Stimulated activated CD4-positive, alpha-beta T cell treated with anti-CD3 and anti-CD28 coated beads, Interleukin-1b, Interleukin-23, amount 100 ng/mL, for 1 hour (primary cell): ENCODE results near the gene SLC16A9.

Source experiments
- DNase-seq, 2 donors: peaks; one replicate each; pipeline ENCODE4 v3.0.0-alpha.2; 2020; ENCODE audit warnings: low read depth in 2 of 2

The SLC16A9 gene

DNA sequence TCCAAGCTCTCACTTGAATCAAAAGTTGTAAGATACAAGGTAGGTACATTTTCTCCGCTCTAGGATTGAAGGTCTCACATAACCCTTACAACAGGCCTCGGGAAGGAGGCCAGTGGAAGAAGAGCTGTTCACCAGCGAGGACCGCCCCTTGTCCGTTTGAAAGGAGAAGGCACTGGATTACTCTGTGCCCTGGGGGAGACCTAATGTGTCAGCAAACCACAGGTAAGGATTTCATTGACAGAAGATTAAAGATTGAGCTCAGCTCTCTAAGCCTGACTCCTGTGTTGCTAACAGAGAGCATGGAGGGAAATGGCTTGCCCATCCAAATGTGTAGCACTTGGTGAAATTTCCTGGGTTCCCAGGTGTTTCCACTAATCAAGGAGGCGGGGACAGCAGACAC, 81.2 kb downstream of the SLC16A9 start:
- DNase-seq, result no peak

DNA sequence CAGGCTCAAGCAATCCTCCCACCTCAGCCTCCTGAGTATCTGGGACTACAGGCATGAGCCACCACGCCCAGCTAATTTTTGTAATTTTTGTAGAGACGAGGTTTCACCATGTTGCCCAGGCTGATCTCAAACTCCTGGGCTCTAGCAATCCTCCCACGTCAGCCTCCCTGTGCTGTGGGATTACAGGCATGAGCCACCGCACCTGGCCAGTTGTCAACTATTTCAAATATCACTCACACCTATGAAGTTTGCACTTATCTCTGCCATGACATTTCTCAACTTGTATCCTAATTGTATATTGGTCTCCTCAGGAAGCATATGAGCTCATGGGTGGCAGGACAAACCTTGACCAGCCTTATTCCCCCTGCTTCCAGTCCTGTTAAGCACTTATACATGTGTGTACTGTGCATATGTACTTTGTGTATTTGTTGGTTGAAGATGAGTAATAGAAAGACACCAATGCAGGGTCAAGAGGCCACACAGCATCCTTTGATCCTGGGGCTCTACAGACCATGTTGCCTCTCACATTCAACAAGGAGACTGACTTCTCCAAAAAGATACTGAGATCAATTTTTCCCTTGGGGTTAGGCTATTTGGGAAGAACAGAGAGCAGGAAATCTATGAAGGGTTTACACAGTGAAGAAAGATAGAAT, 82.2 kb downstream of the SLC16A9 start:
- no peak for DNase-seq

- DNase-seq, result no peak
Measured at GRCh38 chr10:59626523-59626869, 83.2 kb downstream of the SLC16A9 start.

DNA sequence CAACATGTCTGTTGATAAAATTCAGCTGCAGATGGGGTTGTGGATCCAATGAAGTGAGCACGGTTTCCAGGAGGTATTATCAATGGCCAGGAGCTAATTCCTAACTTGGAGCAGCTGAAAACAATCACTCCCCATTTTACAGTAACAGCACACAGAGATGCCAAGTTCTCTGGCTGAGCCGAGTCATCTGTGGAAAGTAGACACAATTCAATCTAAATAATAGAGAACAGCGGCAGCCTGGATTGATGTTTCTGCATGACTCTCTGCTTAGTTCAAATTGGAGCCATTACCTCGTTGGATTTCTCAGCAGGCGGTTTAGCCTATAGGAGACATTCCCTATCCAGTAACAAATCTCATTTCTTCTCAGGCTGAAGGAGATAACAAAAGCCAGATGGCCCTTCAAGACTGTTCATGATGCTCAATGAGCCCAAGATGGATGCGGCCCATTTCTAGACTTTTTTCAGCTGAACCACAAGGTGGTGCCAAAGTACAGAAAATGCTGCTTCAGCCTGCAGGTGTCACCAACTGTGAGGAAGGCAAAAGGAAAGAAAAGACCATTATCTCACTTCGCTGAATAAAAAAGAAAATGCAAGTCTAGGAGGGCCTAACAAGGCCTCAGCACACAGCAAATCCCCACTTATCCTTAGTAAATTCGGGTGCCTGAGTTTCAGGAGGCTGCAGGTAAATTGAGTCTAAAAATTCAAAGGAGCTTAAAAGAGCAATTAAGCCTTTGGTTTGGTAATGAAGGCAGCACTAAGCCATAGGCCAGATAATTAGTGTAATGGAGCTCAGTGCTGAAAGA, 83.7 kb downstream of the SLC16A9 start:
- peak in 1 of 2 donors; percentile 5 for DNase-seq

DNA sequence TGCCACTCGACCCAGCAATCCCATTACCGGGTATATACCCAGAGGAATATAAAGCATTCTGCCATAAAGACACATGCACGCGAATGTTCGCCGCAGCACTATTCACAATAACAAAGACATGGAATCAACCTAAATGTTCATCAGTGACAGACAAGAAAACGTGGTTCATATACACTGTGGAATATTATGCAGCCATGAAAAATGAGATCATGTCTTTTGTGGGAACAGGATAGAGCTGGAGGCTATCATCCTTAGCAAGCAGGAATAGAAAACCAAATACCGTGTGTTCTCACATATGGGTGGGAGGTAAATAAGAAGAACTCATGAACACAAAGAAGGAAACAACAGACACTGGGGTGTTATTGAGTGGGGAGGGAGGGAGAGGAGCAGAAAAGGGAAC, 84.7 kb downstream of the SLC16A9 start:
- no peak for DNase-seq

DNA sequence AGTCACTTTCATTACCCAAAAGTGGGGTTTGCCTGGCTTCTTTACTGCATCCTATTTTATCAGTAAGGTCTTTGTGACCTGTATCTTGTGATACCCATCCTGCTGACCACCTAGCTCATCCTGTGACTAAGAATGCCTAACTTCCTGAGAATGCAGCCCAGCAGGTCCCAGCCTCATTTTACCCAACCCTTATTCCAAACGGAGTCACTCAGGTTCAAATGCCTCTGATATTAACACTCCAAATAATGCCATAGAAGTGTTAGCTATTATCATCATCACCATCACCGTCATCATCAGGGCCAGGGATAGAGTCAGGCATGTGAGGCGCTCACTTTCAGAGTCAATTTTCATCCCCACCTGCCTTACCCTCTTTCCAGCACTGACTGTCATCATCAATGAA, 85.5 kb downstream of the SLC16A9 start:
- no peak for DNase-seq

- no peak for DNase-seq
Measured at GRCh38 chr10:59623133-59624121, 86.2 kb downstream of the SLC16A9 start.

DNA sequence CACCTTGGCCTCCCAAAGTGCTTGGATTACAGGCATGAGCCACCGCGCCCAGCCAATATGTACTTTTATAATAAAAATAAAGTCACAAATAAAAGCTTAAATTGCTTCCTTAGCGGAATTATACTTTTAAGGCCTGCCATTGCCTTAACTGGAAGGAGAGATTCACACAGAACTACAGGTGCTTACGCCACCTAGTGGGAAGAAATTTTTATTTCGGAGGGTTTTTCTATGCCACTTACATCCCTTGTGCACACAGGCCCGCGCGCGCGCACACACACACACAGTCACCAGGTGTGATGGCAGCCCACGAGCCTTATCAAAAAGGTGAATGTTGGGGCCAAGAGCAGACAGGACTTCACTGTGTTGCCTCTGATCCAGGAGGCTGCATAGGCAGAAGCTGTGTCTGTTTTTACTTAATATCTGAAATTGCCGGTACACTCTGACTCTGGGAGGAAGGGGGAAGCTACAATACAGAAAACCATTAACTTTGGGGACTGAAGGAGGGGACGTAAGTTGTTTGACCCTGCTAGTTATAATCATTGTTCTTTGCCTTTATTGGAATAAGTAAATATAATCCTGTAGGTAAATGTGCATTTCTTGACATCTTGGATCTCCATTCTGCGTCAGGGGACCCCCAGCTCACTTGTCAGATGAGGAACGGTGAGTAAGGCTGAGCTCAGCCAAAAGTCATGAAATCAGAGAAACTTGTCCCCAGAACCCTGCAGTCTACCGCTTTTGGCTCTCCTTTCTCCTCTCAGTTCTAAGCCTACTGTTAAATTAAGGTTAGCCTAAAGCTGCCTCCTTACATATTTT, 87.1 kb downstream of the SLC16A9 start:
- DNase-seq, result no peak

DNA sequence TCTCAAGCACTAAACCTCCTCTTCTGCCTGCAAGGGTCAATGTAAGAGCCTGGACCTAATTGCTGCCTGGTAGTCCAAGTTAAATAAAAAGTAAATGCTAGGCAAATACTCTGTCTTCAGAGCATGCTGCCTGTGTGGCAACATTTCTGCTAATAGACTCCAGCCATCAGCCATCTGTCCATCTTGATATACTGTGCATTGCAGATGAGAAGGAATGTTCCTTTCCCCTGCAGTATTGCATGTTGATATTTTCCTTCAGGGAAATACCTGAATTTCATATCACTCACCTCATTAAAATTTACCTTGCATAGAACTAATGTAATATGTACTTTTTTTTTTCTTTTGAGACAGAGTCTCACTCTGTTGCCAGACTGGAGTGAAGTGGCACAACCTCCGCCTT, 87.9 kb downstream of the SLC16A9 start:
- DNase-seq, result no peak

- DNase-seq, result no peak
Measured at GRCh38 chr10:59618666-59619065, 91.0 kb downstream of the SLC16A9 start.

DNA sequence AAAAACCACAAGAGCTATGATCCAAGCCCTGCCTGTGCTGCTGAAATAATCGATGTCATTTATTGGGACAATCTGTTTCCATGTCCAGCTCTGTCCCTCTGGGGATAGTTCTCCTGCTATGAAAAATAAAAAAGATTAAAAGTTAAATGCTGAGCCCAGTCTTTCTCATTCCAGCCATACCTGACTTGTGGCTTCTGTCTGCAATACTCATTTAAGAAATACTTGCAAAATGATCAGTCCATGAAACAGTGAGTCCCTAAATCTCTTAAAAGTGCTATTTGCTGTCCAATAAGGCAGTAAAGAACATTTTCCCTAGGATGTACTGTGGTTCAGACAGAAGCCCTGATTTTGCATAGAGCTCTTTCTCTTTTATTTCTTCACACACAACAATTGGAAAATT, 91.7 kb downstream of the SLC16A9 start:
- no peak for DNase-seq

GRCh38 chr10:59611048-59611447, 98.6 kb downstream of the SLC16A9 start:
- DNase-seq, result no peak

DNA sequence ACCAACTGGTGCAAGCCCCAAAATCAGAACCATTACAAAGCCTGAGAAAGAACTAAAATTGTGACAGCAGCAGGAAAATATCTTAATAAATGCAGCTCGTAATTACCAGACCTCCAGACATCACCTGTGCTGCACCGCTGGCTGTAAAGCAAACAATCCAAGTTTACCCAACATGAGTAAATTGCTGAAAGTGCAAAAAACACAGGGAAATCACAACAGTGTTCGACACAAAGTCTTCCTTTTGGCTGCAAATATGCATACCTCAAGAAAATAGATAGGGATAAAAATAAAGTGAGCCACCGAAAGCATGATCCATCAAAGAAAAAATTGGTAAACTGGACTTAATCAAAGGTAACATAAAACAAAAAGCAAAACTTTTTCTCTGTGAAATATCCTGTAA, 101.7 kb downstream of the SLC16A9 start:
- no peak for DNase-seq

DNA sequence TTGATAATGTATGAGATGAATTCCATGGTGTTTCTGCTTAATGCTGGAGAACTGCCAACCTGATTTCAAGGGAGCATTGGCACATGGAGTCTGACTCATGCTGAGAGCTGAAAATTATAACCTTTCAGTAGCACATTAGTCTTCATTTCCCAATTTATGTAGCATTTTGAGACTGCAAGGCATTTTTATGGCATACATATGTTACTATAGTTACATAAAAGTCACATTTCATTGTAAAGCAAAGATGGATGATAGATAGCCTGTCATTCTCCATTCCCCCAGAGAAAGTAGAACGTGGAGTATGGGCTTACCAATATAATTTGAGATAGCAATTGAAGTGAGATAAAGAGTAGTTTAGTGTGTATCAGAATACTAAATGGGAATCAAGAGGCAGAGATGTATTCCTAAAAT, 103.1 kb downstream of the SLC16A9 start:
- no peak for DNase-seq

DNA sequence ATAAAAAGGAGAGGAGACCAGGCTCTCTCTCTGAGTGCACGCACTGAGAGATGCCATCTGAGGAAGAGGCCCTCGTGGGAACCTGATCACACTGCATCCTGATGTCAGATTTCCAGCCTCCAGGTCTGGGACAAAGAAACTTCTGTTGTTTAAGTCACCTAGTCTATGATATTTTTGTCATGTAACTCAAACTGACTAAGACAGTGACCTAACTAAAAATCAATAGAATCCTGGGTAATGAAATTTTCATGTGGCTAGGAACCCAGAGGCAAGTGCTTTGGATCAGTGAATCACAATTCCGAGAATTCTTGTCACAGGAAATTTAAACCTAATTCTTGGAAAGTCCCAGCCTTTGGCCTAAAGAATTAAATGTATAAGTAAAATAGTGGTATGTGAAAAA, 107.7 kb downstream of the SLC16A9 start:
- no peak for DNase-seq
